Measurements from ENCODE around the gene EXOG.

- TF ChIP-seq CTCF (IDR thresholded peaks at IDR 0.05): no peak
- no peak for TF ChIP-seq POLR2A (IDR thresholded peaks at IDR 0.05)
Measured at GRCh38 chr3:38542401-38543298, 46.5 kb downstream of the EXOG start.
